Motor neuron (in vitro differentiated cells): ENCODE data around the gene RPL22. TPM values are rescaled to one million over a fixed set of nuclear protein-coding genes. Genes with fewer than 3 reads are reported as not detected.
"Not testable (repeated sequence)": the region's sequence is repeated elsewhere in the genome, so short reads cannot be mapped to it uniquely, and the experiment has no call there.

Experiments used
- ATAC-seq, 8 experiments: fragments of 200-7000 bp; cut with Tn5 transposase; replicated peaks in 6 of 8; 2 replicates each; pipeline ENCODE4 v1.8.0; 2021; ENCODE audit warnings: mild to moderate bottlenecking in 8 of 8, moderate library complexity in 8 of 8
- H3K27ac ChIP-seq, 2 donors: fragments of 250-450 bp; sonication (Bioruptor Pico); 2 replicates each; pipeline ENCODE4 v1.9.0; 2021; ENCODE audit warnings: antibody characterized with exemption in 2 of 2, mild to moderate bottlenecking in 2 of 2, moderate library complexity in 1 of 2
- H3K4me1 ChIP-seq, 2 donors: fragments of 250-450 bp; sonication (Bioruptor Pico); replicated peaks in 1 of 2; 2 replicates each; pipeline ENCODE4 v1.6.1; 2021; ENCODE audit warnings: antibody characterized with exemption in 2 of 2, mild to moderate bottlenecking in 2 of 2, moderate library complexity in 1 of 2
- H3K4me3 ChIP-seq, 5 donors: fragments of 250-450 bp; sonication (Bioruptor Pico); 2 replicates each; pipeline ENCODE4 v1.9.0; 2021; ENCODE audit warnings: antibody characterized with exemption in 5 of 5, mild to moderate bottlenecking in 5 of 5, moderate library complexity in 4 of 5
- WGBS, 10 experiments: fragments of 450-650 bp; shearing (Covaris generic); methylation state at CpG; one replicate each; pipeline ENCODE4 v1.0.0; 2022; 5-methylcytosine and 5-hydroxymethylcytosine counted together
- in situ Hi-C, 9 experiments: fragments of 400-800 bp; cut with MboI; loops; one replicate each; pipeline ENCODE4 v1.15.0; 2021; ENCODE audit warnings: low sequenced_read_pairs in 9 of 9, low pct_unique_long_range_greater_than_20kb in 2 of 9; ENCODE audit not compliant: unreplicated experiment in 9 of 9
- total RNA-seq, 8 experiments: library from RNA; unstranded; fragments of 300-600 nt; gene quantifications; 2 replicates each; pipeline versions ENCODE4 v1.2.3 to v1.2.4, GENCODE V29; 2022

RPL22 gene
- total RNA-seq, 8 experiments from 2014 or later, result 340 to 786 (median 466) TPM

DNA sequence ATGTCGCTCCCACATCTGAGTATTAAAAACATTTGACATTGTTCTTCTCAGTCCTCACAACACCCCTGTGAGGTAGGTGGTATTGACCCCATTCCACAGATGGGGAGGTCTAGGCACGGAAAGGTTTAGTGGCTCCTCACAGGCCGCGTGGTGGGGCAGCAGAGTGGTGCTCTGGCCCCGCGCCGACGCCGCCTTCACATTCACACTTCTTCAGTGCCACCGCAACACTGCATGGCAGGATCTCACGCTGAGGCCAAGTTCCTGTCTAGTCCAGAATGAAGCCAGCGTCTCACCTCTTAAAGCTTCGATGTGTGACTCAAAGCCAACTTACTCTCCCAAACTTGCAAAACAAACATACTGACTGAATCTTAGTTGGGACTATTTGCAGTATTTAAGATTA is 24.2 kb upstream of the RPL22 start:
- Histone ChIP-seq H3K27ac (no peak overlapping the region), H3K4me3 (no peak overlapping the region), H3K4me1 (peaks cover 4 to 6% of the 10 kb centered on the region in 2 donors)
- WGBS, 10 experiments, result 80 to 100% (median 94%) methylated on average over 1 to 11 of the region's 13 CpGs; no CpG with 5 or more reads in 3 of the 10 experiments
- ATAC-seq, result no peak
- in situ Hi-C loops, result no loop called here

DNA sequence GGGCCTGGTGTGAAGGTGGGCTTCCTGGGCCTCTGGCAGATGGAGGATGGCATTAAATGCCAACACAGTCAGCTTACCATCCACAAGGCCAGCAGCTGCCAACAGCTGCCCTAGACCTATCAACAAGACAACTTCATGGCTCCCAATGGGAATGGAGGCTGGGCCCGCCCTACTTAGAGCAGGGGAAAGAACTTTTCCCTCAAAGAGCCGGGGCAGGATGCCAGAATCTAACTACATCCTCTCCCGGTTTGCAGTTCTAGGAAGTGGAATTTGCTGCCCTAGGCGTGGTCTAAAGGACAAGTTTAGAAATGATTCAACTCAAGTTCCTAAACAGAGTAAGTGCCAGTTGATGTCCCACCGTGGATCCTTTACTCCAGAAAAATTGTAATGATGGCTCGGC is 23.2 kb upstream of the RPL22 start:
- Histone ChIP-seq H3K4me1 (peaks cover 8 to 10% of the 10 kb centered on the region in 2 donors), H3K4me3 (no peak overlapping the region), H3K27ac (no peak overlapping the region)
- in situ Hi-C loops, result no loop called here
- peak in 3 of 8 experiments; percentile 4 to 11 (median 9) for ATAC-seq
- 58 to 100% (median 95%) methylated on average over 1 to 6 of the region's 6 CpGs; no CpG with 5 or more reads in 4 of the 10 experiments for WGBS, 10 experiments

DNA sequence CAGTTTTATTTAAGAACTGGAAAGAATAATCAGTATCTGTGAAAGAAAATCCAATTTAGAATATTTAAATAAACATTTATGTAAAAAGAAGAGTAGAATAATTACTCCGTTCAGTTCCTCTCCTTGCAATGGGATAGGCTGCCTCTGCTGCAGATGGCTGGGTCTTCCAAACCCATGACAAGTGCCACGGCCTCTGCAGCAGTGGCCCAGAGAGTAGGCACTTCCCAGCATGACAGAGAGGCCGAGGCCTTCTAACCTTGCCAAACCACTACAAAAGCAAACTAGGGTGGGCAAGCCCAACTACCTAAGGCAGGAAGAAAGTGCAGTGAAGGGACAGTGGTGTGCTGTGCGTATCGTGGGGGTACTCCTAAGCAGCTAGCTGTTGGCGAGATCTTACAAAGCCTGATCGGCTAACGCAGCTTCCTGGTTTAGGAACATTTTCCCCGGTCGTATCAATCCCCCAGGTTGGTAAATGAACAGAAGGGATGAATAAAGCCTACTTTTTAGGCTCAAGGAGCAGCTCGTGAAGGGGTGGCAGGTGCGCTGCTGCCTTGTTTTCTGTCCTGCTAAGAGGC is 21.9 kb upstream of the RPL22 start:
- Histone ChIP-seq H3K4me3 (no peak overlapping the region), H3K27ac (no peak overlapping the region), H3K4me1 (peaks cover 8 to 10% of the 10 kb centered on the region in 2 donors)
- in situ Hi-C loops, result no loop called here
- 67 to 97% (median 86%) methylated on average over 2 to 9 of the region's 12 CpGs; no CpG with 5 or more reads in 1 of the 10 experiments for WGBS, 10 experiments
- peak in 2 of 8 experiments; percentile 1 to 15 for ATAC-seq

DNA sequence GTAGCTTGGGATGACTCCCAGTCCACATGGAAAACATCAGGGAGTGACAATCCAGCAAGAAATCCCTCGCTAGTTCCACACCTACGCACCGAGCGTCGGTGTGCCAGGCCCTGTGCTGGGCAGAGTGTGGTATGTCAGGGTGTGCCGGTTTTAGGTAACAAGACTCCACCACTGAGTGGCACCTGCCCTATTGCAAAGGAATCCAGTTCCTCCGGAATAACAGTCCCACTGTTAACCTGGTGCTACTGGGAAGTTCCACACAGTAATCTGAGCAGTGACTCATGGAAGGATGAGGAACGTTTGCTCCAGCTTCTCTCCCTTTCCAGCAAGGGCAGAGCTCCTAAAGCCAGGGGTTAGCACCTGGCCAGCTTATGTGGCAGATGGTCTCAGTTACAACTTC is 20.8 kb upstream of the RPL22 start:
- WGBS, 10 experiments, result 75 to 98% (median 93%) methylated on average over 3 to 8 of the region's 8 CpGs; no CpG with 5 or more reads in 5 of the 10 experiments
- Histone ChIP-seq H3K4me1 (peaks cover 8 to 10% of the 10 kb centered on the region in 2 donors), H3K27ac (no peak overlapping the region), H3K4me3 (no peak overlapping the region)
- ATAC-seq, result no peak
- in situ Hi-C loops, result no loop called here

DNA sequence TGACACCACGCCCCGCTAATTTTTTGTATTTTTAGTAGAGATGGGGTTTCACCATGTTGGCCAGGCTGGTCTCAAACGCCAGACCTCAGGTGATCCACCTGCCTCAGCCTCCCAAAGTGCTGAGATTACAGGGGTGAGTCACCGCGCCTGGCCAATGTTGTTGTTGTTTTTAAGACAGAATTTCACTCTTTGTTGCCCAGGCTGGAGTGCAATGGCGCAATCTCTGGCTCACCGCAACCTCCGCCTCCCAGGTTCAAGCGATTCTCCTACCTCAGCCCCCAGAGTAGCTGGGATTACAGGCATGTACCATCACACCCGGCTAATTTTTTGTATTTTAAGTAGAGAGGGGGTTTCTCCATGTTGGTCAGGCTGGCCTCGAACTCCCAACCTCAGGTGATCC is 20.2 kb upstream of the RPL22 start:
- ATAC-seq, H3K27ac ChIP-seq, in situ Hi-C loops, H3K4me3 ChIP-seq: not testable (repeated sequence)
- peaks cover 8 to 10% of the 10 kb centered on the region in 2 donors for H3K4me1 ChIP-seq
- WGBS, 10 experiments, result 80 to 100% (median 96%) methylated on average over 1 to 11 of the region's 11 CpGs; no CpG with 5 or more reads in 1 of the 10 experiments

DNA sequence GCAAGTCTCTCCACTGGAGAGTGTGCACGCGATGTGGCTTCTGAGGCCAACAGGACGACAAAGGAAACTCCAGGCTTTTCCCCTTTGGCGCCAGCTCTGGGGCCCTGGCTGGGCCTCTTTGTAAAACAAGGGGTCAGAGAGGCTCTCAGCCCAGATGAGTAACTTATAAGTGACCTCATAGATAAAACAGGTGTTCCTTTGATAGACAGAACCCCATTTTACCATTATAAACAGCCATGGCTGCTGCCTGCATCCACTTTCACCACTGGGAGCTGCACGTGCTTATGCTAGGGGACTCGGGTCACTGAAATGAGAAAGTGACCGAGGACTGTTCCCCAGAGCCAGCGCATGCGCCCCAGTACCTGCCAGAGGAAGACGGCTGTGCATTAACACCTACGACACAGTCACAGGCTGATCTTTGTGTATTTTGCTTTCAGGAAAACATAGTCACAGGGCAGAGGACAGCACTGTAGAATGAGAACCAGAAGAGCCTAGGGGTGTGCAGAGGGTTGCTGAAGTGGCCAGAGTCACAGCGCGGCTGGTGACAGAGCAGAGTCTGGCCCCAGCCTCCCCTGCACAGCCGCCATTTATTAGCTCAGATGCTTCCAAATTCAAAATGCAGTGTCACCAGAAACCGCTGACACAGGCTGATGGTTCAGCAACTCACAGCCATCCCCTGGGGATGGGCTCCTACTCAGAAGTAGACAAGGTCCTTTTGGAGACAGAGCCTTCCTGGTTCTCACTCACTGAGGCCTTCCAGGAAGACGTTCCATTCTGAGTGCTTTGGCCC is 19.2 kb upstream of the RPL22 start:
- peak in 5 of 8 experiments; percentile 49 to 70 (median 61) for ATAC-seq
- in situ Hi-C loops, result no loop called here
- 41 to 100% (median 69%) methylated on average over 3 to 11 of the region's 16 CpGs; no CpG with 5 or more reads in 4 of the 10 experiments for WGBS, 10 experiments

DNA sequence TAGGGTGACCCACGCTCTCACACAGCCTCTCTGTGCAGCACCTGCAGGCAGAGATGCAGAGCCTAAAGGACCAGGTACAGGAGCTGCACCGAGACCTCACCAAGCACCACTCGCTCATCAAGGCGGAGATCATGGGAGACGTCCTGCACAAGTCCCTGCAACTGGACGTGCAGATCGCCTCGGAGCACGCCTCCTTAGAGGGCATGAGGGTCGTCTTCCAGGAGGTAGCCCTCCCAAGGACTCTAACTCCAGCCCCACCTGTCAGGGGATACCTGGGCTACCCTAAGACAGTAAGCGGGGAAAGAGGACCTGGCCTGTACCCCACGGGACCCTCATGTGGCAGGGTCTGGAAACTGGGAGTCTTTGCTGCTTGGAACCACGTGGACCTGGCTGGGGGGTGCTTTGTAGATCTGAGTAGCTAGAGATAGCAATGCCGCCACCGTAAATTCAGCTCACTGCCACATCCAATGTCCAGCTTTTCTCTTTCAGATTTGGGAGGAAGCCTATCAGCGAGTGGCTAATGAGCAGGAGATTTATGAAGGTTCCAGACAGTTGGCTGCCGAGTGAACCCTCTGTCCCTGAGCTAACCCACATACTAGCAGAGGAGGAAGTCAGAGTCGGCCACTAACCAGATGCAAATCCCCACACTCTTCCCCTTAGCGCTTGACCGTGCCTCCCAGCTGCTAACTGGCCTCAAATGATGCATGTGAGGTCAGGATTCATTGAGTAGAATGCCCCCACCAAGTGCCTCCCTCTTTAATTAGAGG is 13.0 kb upstream of the RPL22 start:
- H3K27ac ChIP-seq, result peak overlapping the region in 1 of 2 donors; percentile 13
- WGBS, 10 experiments, result 17 to 100% (median 59%) methylated on average over 1 to 18 of the region's 20 CpGs; no CpG with 5 or more reads in 1 of the 10 experiments
- H3K4me3 ChIP-seq, result no peak overlapping the region
- peaks cover 29 to 31% of the 10 kb centered on the region in 2 donors for H3K4me1 ChIP-seq
- in situ Hi-C loops, result no loop called here
- ATAC-seq, result peak in 1 of 8 experiments; percentile 22

More for the DNA sequence above, 19.2 kb upstream of the RPL22 start:
- Histone ChIP-seq H3K4me3 (no peak overlapping the region), H3K27ac (peak overlapping the region in 1 of 2 donors; percentile 7), H3K4me1 (peaks cover 8 to 10% of the 10 kb centered on the region in 2 donors)

DNA sequence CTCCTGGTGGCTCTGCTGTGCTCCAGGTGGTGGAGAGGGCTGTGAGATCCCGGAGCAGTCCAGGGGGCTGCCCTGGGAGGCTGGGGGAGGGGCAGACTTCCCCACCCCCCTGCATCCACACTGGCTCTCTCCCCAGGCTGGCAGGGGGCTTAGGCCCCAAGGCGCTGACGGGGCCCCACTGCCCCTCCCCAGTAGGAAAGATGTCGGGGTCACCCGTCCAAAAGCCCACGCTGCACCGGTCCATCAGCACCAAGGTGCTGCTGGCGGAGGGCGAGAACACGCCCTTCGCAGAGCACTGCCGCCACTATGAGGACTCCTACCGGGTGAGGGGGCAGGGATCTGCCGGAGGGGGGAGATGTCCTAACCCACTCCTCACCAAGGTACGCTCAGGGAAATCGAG is 12.3 kb upstream of the RPL22 start:
- 80 to 81% methylated on average over 5 of the region's 16 CpGs; no CpG with 5 or more reads in 8 of the 10 experiments for WGBS, 10 experiments
- no peak overlapping the region for H3K4me3 ChIP-seq
- no peak for ATAC-seq
- no peak overlapping the region for H3K27ac ChIP-seq
- H3K4me1 ChIP-seq, result peaks cover 29 to 31% of the 10 kb centered on the region in 2 donors
- in situ Hi-C loops, result no loop called here

DNA sequence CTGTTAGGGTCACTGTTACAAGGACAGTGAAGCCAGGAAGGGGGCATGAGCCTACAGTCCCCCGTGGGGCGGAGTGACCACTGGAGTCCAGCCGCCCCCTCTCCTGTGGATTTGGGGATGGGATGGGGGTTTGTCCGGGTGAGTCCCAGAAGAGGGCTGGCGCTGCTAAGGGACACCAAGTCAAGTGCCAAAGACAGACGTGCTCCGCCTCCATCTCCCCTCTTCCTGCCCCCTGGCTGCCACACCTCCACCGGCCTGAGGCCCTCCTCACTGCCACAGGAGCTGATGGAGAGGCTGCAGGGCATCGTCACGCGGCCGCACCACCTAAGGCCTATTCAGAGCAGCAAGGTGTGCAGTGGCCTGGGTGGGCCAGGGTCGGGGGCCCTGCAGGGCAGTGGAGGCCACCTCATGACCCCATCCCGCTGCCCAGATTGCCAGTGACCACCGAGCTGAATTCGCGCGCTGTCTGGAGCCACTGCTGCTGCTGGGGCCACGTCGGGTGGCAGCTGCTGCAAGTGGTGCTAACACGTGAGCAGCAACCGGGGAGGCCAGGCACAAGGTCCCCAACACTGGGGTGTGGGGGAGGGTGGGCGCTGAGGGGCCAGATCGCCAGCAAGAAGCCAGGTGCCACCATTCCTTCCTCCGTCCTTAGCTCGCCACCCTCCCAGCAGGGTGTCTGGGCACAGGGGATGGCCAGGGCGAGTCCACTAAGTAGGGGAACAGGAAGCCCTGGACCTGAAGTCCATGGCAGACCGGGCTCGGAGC is 11.4 kb upstream of the RPL22 start:
- Histone ChIP-seq H3K4me3 (no peak overlapping the region), H3K27ac (no peak overlapping the region), H3K4me1 (peaks cover 31 to 39% of the 10 kb centered on the region in 2 donors)
- WGBS, 10 experiments, result 83 to 100% (median 95%) methylated on average over 3 to 11 of the region's 29 CpGs; no CpG with 5 or more reads in 6 of the 10 experiments
- ATAC-seq, result no peak
- in situ Hi-C loops, result no loop called here

DNA sequence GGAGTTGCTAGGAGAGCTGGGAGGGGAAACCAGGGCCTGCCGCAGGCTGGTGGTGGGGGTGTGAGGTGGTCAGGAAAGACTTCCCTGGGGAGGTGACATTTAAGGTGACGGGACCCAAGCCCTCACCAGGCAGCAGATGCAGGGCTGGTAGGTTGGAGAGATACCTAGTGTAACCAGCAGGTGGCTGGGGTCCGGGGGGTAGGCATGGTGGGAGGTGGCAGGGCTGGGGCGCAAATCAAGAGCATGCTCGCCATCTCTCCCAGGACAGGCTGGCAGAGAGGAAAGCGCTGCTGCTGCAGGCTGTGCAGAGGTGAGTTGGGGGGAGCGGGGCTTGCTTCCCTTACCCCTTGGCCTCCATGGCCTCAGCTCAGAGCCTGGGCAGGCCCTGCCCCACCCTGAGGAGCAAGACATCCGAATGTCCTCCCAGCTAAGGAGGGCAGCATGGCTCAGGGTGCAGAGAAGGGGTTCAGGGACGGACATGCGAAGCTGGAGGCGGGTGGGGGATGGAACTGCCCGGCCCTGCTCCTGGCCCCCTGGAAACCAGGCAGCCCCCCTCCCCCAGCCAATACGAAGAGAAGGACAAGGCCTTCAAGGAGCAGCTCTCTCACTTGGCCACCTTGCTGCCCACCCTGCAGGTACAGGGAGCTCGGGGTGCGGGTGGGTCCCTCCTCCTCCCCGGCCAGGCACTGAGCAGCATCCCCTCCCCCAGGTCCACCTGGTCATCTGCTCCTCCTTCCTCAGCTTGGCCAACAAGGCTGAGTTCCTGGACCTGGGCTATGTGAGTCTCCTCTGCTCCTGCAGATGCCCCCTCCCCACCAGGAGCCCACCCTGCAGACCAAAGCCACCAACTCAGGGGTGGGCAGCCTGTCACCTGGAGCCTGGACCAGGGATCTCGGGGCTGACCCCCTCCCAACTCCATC is 10.5 kb upstream of the RPL22 start:
- in situ Hi-C loops, result no loop called here
- peak overlapping the region in 1 of 2 donors; percentile 12 for H3K27ac ChIP-seq
- peak in 4 of 8 experiments; percentile 0 to 4 (median 1) for ATAC-seq
- H3K4me1 ChIP-seq, result peaks cover 38 to 47% of the 10 kb centered on the region in 2 donors
- H3K4me3 ChIP-seq, result peak overlapping the region; percentile 18 to 34 (median 19)
- 20 to 94% (median 80%) methylated on average over 1 to 5 of the region's 17 CpGs; no CpG with 5 or more reads in 7 of the 10 experiments for WGBS, 10 experiments
